ENCODE measurements around the gene TGM1.

Gene TGM1

GRCh38 chr14:24262821-24263733 lies at the start of gene TGM1:
TSS of gene TGM1 (minus strand) at chr14:24263177. CDS start at chr14:24262352, 825 bp downstream.
- DNase-seq = no peak

- DNase-seq = no peak
Observed at GRCh38 chr14:24311837-24312615, 49.0 kb upstream of the TGM1 start.

- no peak for DNase-seq
Observed at GRCh38 chr14:24310646-24311604, 47.9 kb upstream of the TGM1 start, which contains the start of gene LTB4R. TSS of gene LTB4R (plus strand) at chr14:24311502. CDS start at chr14:24315652, 4,150 bp downstream.

GRCh38 chr14:24310265-24310645 lies 47.3 kb upstream of the TGM1 start:
- no peak for DNase-seq

- DNase-seq = no peak
Observed at GRCh38 chr14:24309538-24310264, 46.7 kb upstream of the TGM1 start, which contains the start of gene LTB4R2. TSS of gene LTB4R2 (plus strand) at chr14:24310140. CDS start at chr14:24310665, 525 bp downstream.

- no peak for DNase-seq
Observed at GRCh38 chr14:24308342-24309124, 45.6 kb upstream of the TGM1 start.

- peak; percentile 19 for DNase-seq
Observed at GRCh38 chr14:24307575-24308341, 44.8 kb upstream of the TGM1 start, which contains the start of gene CIDEB. TSS of gene CIDEB (minus strand) at chr14:24307977. CDS start at chr14:24307858, 119 bp downstream.

GRCh38 chr14:24307156-24307574 lies 44.2 kb upstream of the TGM1 start:
- DNase-seq = no peak

- DNase-seq = no peak
Observed at GRCh38 chr14:24304019-24304387, 41.0 kb upstream of the TGM1 start.

- DNase-seq = no peak
Observed at GRCh38 chr14:24300326-24300980, 37.5 kb upstream of the TGM1 start.

- DNase-seq = peak; percentile 81
Observed at GRCh38 chr14:24299255-24300191, 36.5 kb upstream of the TGM1 start, which contains the start of the genes DHRS1 and NOP9. TSS of gene DHRS1 (minus strand) at chr14:24299780. CDS start at chr14:24299106, 674 bp downstream. TSS of gene NOP9 (plus strand) at chr14:24299850. CDS start at chr14:24299955, 105 bp downstream.

- no peak for DNase-seq
Observed at GRCh38 chr14:24298892-24299254, 35.9 kb upstream of the TGM1 start.

- no peak for DNase-seq
Observed at GRCh38 chr14:24297190-24297964, 34.4 kb upstream of the TGM1 start.

GRCh38 chr14:24296341-24297157 lies 33.6 kb upstream of the TGM1 start:
- peak; percentile 60 for DNase-seq

GRCh38 chr14:24293525-24293924 lies 30.5 kb upstream of the TGM1 start:
- no peak for DNase-seq

GRCh38 chr14:24292118-24292807 lies 29.3 kb upstream of the TGM1 start:
- no peak for DNase-seq
